Measurements from ENCODE around the gene GFM2.
A peak's percentile ranks its signal among the peaks of the same experiment; 100 is the strongest.
"Not testable (repeated sequence)": the region's sequence is repeated elsewhere in the genome, so short reads cannot be mapped to it uniquely, and the experiment has no call there.

GFM2 gene

GRCh38 chr5:74766849-74767578, at the start of gene GFM2, which contains the start of gene NSA2:
Gene GFM2, minus strand, starts transcription at chr5:74767117. Its CDS starts 3,375 bp downstream, at chr5:74763742.
Gene NSA2, plus strand, starts transcription at chr5:74767249. Its CDS starts 112 bp downstream, at chr5:74767361.
- Mint-ChIP-seq H3K27ac (peak within 1 kb of the TSS; percentile 98), H3K4me1 (peaks cover 48% of the 10 kb centered on the region), H3K4me3 (peak within 1 kb of the TSS; percentile 98), H3K9me3 (no peaks in the 10 kb centered on the region), H3K36me3 (peaks cover 15% of the 10 kb centered on the region), H3K27me3 (no peaks in the 10 kb centered on the region)

DNA sequence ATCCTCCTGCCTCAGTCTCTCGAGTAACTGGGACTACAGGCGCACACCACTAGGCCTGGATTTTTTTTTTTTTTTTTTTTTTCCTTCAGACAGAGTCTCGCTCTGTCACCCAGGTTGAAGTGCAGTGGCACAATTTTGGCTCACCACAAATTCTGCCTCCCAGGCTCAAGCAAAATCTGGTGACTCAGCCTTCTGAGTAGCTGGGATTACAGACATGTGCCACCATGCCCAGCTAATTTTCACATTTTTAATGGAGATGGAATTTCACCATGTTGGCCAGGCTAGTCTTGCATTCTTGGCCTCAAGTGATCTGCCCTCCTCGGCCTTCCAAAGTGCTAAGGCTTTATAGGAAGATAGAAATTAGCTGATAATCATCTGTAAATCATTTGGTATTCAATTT, 44.0 kb upstream of the GFM2 start:
- peaks cover 5% of the 10 kb centered on the region for H3K4me1 Mint-ChIP-seq
- H3K4me3 Mint-ChIP-seq: no peak overlapping the region
- H3K27me3 Mint-ChIP-seq: no peaks in the 10 kb centered on the region
- H3K27ac Mint-ChIP-seq: no peak overlapping the region
- H3K9me3 Mint-ChIP-seq: no peaks in the 10 kb centered on the region
- H3K36me3 Mint-ChIP-seq: peaks cover 16% of the 10 kb centered on the region

- Mint-ChIP-seq H3K27ac (no peak overlapping the region), H3K4me3 (no peak overlapping the region), H3K27me3 (no peaks in the 10 kb centered on the region), H3K9me3 (no peaks in the 10 kb centered on the region), H3K36me3 (peaks cover 4% of the 10 kb centered on the region), H3K4me1 (no peaks in the 10 kb centered on the region)
Measured at GRCh38 chr5:74801941-74802340, 35.0 kb upstream of the GFM2 start.

DNA sequence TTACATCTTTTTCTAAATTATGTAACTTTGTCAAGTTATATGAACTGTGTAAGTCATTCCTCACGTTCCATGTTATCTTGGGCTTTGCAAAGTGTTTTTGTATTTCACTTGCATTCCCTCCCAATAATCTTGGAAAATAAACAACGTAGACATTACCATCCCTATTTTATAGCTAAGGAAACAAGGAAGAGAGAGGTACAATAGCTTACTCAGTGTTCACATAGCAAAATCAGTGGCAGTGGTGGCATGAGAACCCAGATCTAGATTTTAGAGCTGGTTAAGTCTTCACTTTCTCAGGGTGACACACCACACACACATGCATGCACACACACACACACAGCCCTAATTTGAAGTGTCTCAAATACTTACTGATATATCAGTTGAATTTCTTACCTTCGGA, 34.3 kb upstream of the GFM2 start:
- Mint-ChIP-seq H3K4me3 (no peak overlapping the region), H3K27ac (no peak overlapping the region), H3K9me3 (no peaks in the 10 kb centered on the region), H3K4me1 (no peaks in the 10 kb centered on the region), H3K36me3 (peaks cover 5% of the 10 kb centered on the region), H3K27me3 (no peaks in the 10 kb centered on the region)

DNA sequence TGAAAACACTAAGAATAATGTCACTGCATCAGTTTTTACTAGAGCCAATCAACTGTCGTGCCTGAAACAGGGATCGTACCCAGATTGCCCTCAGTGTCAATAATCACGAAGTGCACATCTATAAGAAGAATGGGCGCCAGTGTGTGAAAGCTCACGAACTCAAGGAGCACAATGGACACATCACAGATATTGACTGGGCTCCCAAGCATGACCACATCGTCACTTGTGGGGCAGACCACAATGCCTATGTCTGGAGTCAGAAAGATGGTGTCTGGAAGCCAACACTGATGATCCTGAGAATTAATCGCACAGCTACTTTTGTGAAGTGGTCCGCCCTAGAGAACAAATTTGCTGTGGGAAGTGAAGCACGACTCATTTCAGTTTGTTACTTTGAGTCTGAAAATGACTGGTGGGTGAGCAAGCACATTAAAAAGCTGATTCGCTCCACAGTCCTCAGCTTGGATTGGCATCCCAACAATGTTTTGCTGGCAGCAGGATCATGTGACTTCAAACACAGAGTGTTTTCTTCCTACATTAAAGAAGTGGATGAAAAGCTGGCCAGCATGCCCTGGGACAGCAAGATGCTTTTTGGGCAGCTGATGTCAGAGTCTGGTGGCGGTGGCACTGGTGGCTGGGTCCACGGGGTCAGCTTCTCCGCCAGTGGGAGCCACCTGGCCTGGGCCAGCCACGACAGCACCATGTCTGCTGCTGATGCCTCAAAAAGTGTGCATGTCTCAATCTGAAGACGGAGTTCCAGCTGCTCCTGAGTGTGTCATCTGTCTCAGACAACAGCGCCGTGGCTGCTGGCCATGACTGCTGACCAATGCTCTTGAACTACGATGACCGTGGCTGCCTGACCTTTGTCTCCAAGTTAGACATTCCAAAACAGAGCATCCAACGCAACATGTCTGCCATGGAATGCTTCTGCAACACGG, 32.3 kb upstream of the GFM2 start:
- Mint-ChIP-seq H3K9me3 (no peaks in the 10 kb centered on the region), H3K36me3 (peaks cover 13% of the 10 kb centered on the region), H3K4me3 (no peak overlapping the region), H3K4me1 (no peaks in the 10 kb centered on the region), H3K27me3 (no peaks in the 10 kb centered on the region), H3K27ac (no peak overlapping the region)

GRCh38 chr5:74791669-74792068, 24.8 kb upstream of the GFM2 start:
- not testable (repeated sequence) for H3K9me3 Mint-ChIP-seq, H3K4me3 Mint-ChIP-seq, H3K27ac Mint-ChIP-seq, H3K4me1 Mint-ChIP-seq, H3K27me3 Mint-ChIP-seq
- H3K36me3 Mint-ChIP-seq: peaks cover 26% of the 10 kb centered on the region

DNA sequence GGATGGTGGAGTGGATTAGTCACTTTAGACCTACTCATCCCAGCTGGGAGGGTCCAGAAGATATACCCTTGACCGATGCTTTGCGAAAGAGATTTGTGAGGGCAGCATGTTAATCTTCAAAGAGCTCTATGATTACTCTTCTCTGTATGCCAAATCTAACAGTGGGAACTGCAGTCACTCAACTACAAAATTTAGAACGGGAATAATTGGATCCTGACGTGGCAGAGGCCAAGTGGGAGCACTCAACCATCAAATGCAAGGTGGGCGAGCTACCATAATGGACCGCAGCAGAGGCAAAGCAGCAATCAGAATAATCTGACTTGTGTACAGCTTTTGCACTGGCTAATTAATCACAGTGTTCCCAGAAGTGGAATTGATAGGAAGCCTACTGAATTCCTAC, 20.5 kb upstream of the GFM2 start:
- Mint-ChIP-seq H3K4me3 (no peak overlapping the region), H3K27ac (no peak overlapping the region), H3K9me3 (no peaks in the 10 kb centered on the region), H3K4me1 (no peaks in the 10 kb centered on the region), H3K36me3 (peaks cover 11% of the 10 kb centered on the region), H3K27me3 (no peaks in the 10 kb centered on the region)

DNA sequence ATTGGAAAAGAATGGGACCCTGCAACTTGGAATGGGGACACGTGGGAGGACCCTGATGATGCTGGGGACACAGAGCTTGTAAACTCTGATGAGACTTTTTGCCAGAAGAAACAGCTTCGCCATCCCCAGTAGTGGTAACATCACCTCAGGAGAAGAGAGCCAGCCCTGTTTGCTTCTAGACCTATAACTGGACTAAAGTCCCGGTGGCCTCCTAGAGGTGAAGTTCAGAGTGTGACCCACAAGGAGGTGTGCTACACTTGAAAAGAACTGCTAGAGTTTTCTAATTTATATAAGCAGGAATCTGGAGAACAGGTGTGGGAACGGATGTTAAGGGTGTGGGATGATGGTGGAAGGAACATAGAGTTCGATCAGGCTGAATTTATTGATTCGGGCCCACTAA, 19.9 kb upstream of the GFM2 start:
- no peaks in the 10 kb centered on the region for H3K9me3 Mint-ChIP-seq
- H3K27me3 Mint-ChIP-seq: no peaks in the 10 kb centered on the region
- no peaks in the 10 kb centered on the region for H3K4me1 Mint-ChIP-seq
- no peak overlapping the region for H3K4me3 Mint-ChIP-seq
- H3K36me3 Mint-ChIP-seq: peaks cover 8% of the 10 kb centered on the region
- no peak overlapping the region for H3K27ac Mint-ChIP-seq

- no peak overlapping the region for H3K4me3 Mint-ChIP-seq
- H3K27ac Mint-ChIP-seq: peak overlapping the region; percentile 30
- H3K9me3 Mint-ChIP-seq: no peaks in the 10 kb centered on the region
- H3K27me3 Mint-ChIP-seq: no peaks in the 10 kb centered on the region
- no peaks in the 10 kb centered on the region for H3K4me1 Mint-ChIP-seq
- no peaks in the 10 kb centered on the region for H3K36me3 Mint-ChIP-seq
Measured at GRCh38 chr5:74778609-74779008, 11.7 kb upstream of the GFM2 start.

DNA sequence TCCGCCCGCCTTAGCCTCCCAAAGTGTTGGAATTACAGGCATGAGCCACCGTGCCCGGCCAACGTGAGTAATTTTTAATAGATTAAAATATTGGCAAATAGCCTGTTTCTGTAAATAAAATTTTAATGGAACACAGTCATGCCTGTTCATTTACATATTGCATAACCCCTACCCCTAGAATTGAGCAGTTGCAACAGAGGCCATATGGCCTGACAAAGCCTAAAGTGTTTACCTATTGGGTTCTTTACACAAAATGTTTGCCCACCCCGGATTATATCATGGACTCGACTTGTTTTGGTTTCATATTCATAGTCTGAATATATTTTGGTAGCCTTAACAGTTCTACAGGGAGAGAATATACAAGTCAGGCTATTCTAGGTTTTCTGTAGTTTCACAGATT, 5.4 kb upstream of the GFM2 start:
- H3K4me3 Mint-ChIP-seq: no peak overlapping the region
- H3K27me3 Mint-ChIP-seq: no peaks in the 10 kb centered on the region
- H3K4me1 Mint-ChIP-seq: peaks cover 25% of the 10 kb centered on the region
- H3K27ac Mint-ChIP-seq: no peak overlapping the region
- H3K9me3 Mint-ChIP-seq: no peaks in the 10 kb centered on the region
- H3K36me3 Mint-ChIP-seq: peaks cover 16% of the 10 kb centered on the region

- Mint-ChIP-seq H3K4me3 (peak overlapping the region; percentile 98), H3K9me3 (no peaks in the 10 kb centered on the region), H3K4me1 (peaks cover 44% of the 10 kb centered on the region), H3K27ac (peak overlapping the region; percentile 98), H3K27me3 (no peaks in the 10 kb centered on the region), H3K36me3 (peaks cover 13% of the 10 kb centered on the region)
Measured at GRCh38 chr5:74767579-74767913, 629 bp upstream of the GFM2 start.

DNA sequence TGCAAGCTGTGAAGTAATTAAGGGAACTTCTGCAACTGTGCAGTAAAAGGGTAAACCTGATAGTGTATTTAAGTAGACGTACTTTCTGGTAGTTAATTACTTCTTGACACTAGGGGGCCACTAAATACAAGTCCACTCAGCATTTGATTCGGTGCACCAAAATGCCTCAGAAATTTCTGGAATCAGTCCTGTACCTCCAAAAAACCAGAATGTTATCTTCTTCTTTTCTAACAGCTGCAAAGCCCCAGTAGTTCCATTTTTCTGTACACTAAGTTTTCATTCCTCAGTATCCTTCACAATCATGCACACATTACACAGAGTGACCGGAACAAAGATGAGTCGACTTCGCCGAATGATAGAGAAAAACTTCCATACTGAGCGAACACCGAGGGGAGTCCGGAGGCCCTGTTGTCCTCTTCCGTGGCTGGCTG, 484 bp downstream of the GFM2 start:
- Mint-ChIP-seq H3K27me3 (no peaks in the 10 kb centered on the region), H3K36me3 (peaks cover 14% of the 10 kb centered on the region), H3K4me3 (peak overlapping the region; percentile 98), H3K4me1 (peaks cover 54% of the 10 kb centered on the region), H3K9me3 (no peaks in the 10 kb centered on the region), H3K27ac (peak overlapping the region; percentile 98)

DNA sequence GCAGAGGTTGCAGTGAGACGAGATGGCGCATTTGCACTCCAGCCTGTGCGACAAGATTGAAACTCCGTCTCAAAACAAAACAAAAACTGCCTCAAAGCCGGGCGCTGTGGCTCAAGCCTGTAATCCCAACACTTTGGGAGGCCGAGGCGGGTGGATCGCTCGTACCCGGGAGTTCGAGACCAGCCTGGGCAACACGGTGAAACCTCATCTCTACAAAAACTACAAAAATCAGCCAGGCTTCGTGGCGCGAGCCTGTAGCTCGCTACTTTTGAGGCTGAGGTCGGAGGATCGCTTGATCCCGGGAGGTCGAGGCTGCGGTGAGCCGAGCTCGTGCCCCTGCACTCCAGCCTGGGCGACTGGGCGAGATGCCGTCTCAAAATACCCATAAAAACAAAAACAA, 988 bp downstream of the GFM2 start:
- Mint-ChIP-seq H3K27me3 (no peaks in the 10 kb centered on the region), H3K4me3 (peak overlapping the region; percentile 98), H3K36me3 (peaks cover 14% of the 10 kb centered on the region), H3K4me1 (peaks cover 57% of the 10 kb centered on the region), H3K27ac (no peak overlapping the region), H3K9me3 (no peaks in the 10 kb centered on the region)

GRCh38 chr5:74765201-74765600, 1.7 kb downstream of the GFM2 start:
- Mint-ChIP-seq H3K27me3 (no peaks in the 10 kb centered on the region), H3K36me3 (peaks cover 14% of the 10 kb centered on the region), H3K9me3 (no peaks in the 10 kb centered on the region), H3K4me3 (peak overlapping the region; percentile 98), H3K27ac (peak overlapping the region; percentile 38), H3K4me1 (peaks cover 58% of the 10 kb centered on the region)

DNA sequence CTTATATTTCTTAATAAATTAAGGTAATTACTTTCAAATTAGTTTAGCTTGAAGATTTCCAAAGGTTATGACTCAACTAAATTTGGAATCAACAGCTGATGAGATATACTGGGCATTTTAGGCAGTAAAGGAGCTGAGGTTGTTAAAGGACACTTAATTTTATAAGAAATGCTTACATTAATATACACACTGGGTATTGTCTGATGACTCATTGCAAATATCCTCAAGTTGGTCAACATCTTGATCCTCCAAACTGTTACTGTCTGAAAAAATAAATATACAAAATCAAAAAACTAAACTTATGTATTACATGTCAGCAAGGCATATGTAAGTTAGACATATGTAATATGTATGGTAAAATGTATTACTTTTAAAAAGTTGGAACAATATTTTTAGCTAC, 3.4 kb downstream of the GFM2 start:
- Mint-ChIP-seq H3K27me3 (no peaks in the 10 kb centered on the region), H3K27ac (no peak overlapping the region), H3K4me1 (peaks cover 57% of the 10 kb centered on the region), H3K36me3 (peaks cover 14% of the 10 kb centered on the region), H3K9me3 (no peaks in the 10 kb centered on the region), H3K4me3 (no peak overlapping the region)

DNA sequence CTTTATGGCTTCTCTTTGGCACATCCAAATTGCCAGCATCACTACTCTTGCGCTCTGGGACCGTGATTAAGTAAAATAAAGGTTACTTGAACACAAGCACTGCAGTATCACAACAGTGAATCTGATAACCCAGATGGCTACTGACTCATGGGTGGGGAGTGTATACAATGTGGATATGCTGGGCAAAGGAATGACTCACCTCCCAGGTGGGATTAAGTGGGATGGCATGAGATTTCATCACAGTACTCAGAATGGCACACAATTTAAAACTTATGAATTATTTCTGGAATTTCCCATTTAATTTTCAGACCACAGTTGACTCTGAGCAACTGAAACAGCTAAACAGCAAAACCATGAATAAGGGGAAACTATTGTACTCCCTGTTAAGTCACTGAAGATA, 4.3 kb downstream of the GFM2 start:
- peaks cover 16% of the 10 kb centered on the region for H3K36me3 Mint-ChIP-seq

More for the DNA sequence above, 4.3 kb downstream of the GFM2 start:
- Mint-ChIP-seq H3K27ac (peak overlapping the region; percentile 13), H3K27me3 (no peaks in the 10 kb centered on the region), H3K4me3 (no peak overlapping the region), H3K4me1 (peaks cover 50% of the 10 kb centered on the region), H3K9me3 (no peaks in the 10 kb centered on the region)
